Measurements from ENCODE around the gene RPS19. TPM values are rescaled to one million over a fixed set of nuclear protein-coding genes. Genes with fewer than 3 reads are reported as not detected.

The RPS19 gene
- total RNA-seq (1,000 to 10,000 TPM in 1 of 2 donors, 100 to 1,000 TPM in 1; 241 to 2,284 TPM), polyA plus RNA-seq (ENCODE audit: insufficient read length in 2 of 2) (1,000 to 10,000 TPM; 1,361 to 1,379 TPM)
- long read RNA-seq, donor 1, transcript RPS19-206 (6 exons, 2,359 nt), result major isoform, 848 of 1,285 reads
- long read RNA-seq, donor 1, partial matches to known transcripts, result 431 of 1,285 reads
- long read RNA-seq, donor 1, other reads (novel, unspliced or antisense), result 0 of 1,285 reads
- long read RNA-seq, donor 2, transcript RPS19-206 (6 exons, 2,359 nt), result major isoform, 513 of 729 reads
- long read RNA-seq, donor 2, partial matches to known transcripts, result 207 of 729 reads
- long read RNA-seq, donor 2, other reads (novel, unspliced or antisense), result 6 of 729 reads
- long read RNA-seq, donor 3, transcript RPS19-206 (6 exons, 2,359 nt), result major isoform, 614 of 922 reads
- long read RNA-seq, donor 3, partial matches to known transcripts, result 300 of 922 reads
- long read RNA-seq, donor 3, other reads (novel, unspliced or antisense), result 0 of 922 reads
- long read RNA-seq, donor 4, transcript RPS19-205 (3 exons, 601 nt), result minor isoform, 9 of 4,013 reads
- long read RNA-seq, donor 4, transcript RPS19-206 (6 exons, 2,359 nt), result major isoform, 2,539 of 4,013 reads
- long read RNA-seq, donor 4, transcript RPS19-201 (6 exons, 500 nt), result minor isoform, 6 of 4,013 reads
- long read RNA-seq, donor 4, partial matches to known transcripts, result 1,407 of 4,013 reads
- long read RNA-seq, donor 4, other reads (novel, unspliced or antisense), result 49 of 4,013 reads

DNA sequence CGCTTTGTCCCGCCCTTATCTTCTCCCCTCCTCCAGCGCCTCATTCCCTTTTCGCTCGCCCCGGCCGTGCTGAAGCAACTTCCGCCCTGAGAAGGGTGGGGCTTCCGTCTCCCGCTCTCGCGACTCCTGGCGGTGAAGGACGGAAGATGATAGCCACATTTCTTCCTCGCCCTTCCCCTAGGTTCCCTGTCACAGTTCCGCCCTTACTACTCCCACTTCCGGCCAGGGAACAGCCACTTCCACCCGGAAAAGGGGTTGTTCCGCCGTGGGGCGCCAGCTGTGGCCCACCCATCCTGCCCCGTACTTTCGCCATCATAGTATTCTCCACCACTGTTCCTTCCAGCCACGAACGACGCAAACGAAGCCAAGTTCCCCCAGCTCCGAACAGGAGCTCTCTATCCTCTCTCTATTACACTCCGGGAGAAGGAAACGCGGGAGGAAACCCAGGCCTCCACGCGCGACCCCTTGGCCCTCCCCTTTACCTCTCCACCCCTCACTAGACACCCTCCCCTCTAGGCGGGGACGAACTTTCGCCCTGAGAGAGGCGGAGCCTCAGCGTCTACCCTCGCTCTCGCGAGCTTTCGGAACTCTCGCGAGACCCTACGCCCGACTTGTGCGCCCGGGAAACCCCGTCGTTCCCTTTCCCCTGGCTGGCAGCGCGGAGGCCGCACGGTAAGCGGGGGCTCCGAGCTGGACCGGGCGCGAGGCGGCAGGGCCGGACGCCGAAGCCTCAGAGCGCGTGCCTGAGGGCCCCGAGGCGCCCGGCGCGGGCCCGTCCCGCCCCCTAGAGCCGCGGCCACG lies at the start of gene RPS19:
RPS19 (plus strand) TSS at position 638 of the 801 bp plus-strand sequence. CDS start 520 bp downstream, outside the sequence.
- Histone ChIP-seq H3K27ac (ENCODE audit: low read depth, low read length) (peak within 1 kb of the TSS; percentile 98), H3K4me1 (ENCODE audit: control insufficient read depth, insufficient read depth, low read length) (peaks cover 26% of the 10 kb centered on the region), H3K27me3 (ENCODE audit: control insufficient read depth, insufficient read depth, low read length) (no peaks in the 10 kb centered on the region), H3K9me3 (ENCODE audit: control insufficient read depth, insufficient read depth, low read length) (no peaks in the 10 kb centered on the region), H3K36me3 (ENCODE audit: control insufficient read depth, insufficient read depth, low read length) (peaks cover 37% of the 10 kb centered on the region), H3K4me3 (ENCODE audit: low read depth, low read length) (peak within 1 kb of the TSS; percentile 81)
- WGBS (ENCODE audit: insufficient coverage), result under 1% methylated on average over 76 of the region's 76 CpGs
- DNase-seq (ENCODE audit: low read depth in 4 of 6, low spot score in 6 of 6), result peak; percentile 99 to 100 (median 100)

- H3K27ac ChIP-seq (ENCODE audit: low read depth, low read length), result no peak overlapping the region
These were observed 49.8 kb upstream of the RPS19 start for GRCh38 chr19:41810301-41810700.

DNA sequence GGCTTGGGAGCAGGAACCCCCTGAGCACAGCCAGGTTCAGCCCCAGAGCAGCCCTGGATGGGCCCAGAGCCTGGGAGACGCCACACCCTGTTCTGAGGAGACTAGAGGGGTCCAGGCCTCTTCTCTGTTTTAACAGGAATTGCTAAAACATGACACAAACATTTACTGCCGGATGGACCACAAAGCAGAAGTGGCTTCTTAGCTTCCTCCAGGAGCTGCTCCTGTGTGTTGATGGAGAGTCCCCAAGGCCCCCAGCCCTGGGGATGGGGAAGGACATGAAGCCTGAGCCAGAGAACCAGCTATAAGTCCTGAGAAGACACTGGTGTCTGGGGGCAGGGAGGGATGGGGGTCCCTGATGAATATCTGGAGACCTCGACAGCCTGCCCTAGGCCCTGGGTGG lies 49.0 kb upstream of the RPS19 start:
- Histone ChIP-seq H3K4me3 (ENCODE audit: low read depth, low read length) (no peak overlapping the region), H3K27me3 (ENCODE audit: control insufficient read depth, insufficient read depth, low read length) (peaks cover 2% of the 10 kb centered on the region), H3K9me3 (ENCODE audit: control insufficient read depth, insufficient read depth, low read length) (no peaks in the 10 kb centered on the region), H3K4me1 (ENCODE audit: control insufficient read depth, insufficient read depth, low read length) (no peaks in the 10 kb centered on the region), H3K27ac (ENCODE audit: low read depth, low read length) (no peak overlapping the region), H3K36me3 (ENCODE audit: control insufficient read depth, insufficient read depth, low read length) (no peaks in the 10 kb centered on the region)
- 65% methylated on average over 2 of the region's 3 CpGs for WGBS (ENCODE audit: insufficient coverage)
- no peak for DNase-seq (ENCODE audit: low read depth in 4 of 6, low spot score in 6 of 6)

More at GRCh38 chr19:41810301-41810700, 49.8 kb upstream of the RPS19 start:
- WGBS (ENCODE audit: insufficient coverage), result 71% methylated on average over 4 of the region's 4 CpGs
- H3K27me3 ChIP-seq (ENCODE audit: control insufficient read depth, insufficient read depth, low read length), result peaks cover 2% of the 10 kb centered on the region
- no peak overlapping the region for H3K4me3 ChIP-seq (ENCODE audit: low read depth, low read length)
- H3K9me3 ChIP-seq (ENCODE audit: control insufficient read depth, insufficient read depth, low read length), result no peaks in the 10 kb centered on the region
- H3K4me1 ChIP-seq (ENCODE audit: control insufficient read depth, insufficient read depth, low read length), result no peaks in the 10 kb centered on the region
- H3K36me3 ChIP-seq (ENCODE audit: control insufficient read depth, insufficient read depth, low read length), result no peaks in the 10 kb centered on the region
- no peak for DNase-seq (ENCODE audit: low read depth in 4 of 6, low spot score in 6 of 6)

DNA sequence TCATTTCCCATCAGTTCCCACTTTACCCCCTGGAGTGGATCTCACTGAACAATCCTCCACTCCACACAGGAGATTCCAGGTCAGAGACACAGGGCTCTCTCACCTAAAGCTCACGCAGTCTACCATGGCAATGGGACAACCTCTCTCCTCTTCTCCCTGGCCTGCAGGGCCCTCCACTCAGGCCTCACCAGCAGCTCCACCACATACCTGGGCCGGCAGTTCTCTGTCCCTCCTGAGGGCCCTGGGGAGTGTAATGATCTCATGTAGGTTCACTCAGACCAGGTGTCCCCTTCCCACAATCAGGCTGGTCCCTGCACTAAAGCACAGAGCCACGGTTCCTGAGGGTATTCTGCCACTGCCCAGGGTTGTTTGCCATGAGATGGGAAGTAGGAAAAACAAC lies 48.1 kb upstream of the RPS19 start:
- no peaks in the 10 kb centered on the region for H3K36me3 ChIP-seq (ENCODE audit: control insufficient read depth, insufficient read depth, low read length)
- H3K27me3 ChIP-seq (ENCODE audit: control insufficient read depth, insufficient read depth, low read length), result no peaks in the 10 kb centered on the region
- no peak overlapping the region for H3K4me3 ChIP-seq (ENCODE audit: low read depth, low read length)
- H3K27ac ChIP-seq (ENCODE audit: low read depth, low read length), result no peak overlapping the region
- 60% methylated on average over 1 of the region's 3 CpGs for WGBS (ENCODE audit: insufficient coverage)
- no peaks in the 10 kb centered on the region for H3K9me3 ChIP-seq (ENCODE audit: control insufficient read depth, insufficient read depth, low read length)
- H3K4me1 ChIP-seq (ENCODE audit: control insufficient read depth, insufficient read depth, low read length), result no peaks in the 10 kb centered on the region
- DNase-seq (ENCODE audit: low read depth in 4 of 6, low spot score in 6 of 6), result no peak

GRCh38 chr19:41813911-41814310 lies 46.1 kb upstream of the RPS19 start:
- Histone ChIP-seq H3K4me1 (ENCODE audit: control insufficient read depth, insufficient read depth, low read length) (no peaks in the 10 kb centered on the region), H3K4me3 (ENCODE audit: low read depth, low read length) (no peak overlapping the region), H3K27me3 (ENCODE audit: control insufficient read depth, insufficient read depth, low read length) (no peaks in the 10 kb centered on the region), H3K27ac (ENCODE audit: low read depth, low read length) (no peak overlapping the region), H3K9me3 (ENCODE audit: control insufficient read depth, insufficient read depth, low read length) (no peaks in the 10 kb centered on the region), H3K36me3 (ENCODE audit: control insufficient read depth, insufficient read depth, low read length) (no peaks in the 10 kb centered on the region)
- DNase-seq (ENCODE audit: low read depth in 4 of 6, low spot score in 6 of 6), result no peak
- WGBS (ENCODE audit: insufficient coverage), result 49% methylated on average over 4 of the region's 4 CpGs

GRCh38 chr19:41815301-41815700 lies 44.8 kb upstream of the RPS19 start:
- no peaks in the 10 kb centered on the region for H3K9me3 ChIP-seq (ENCODE audit: control insufficient read depth, insufficient read depth, low read length)
- no peaks in the 10 kb centered on the region for H3K27me3 ChIP-seq (ENCODE audit: control insufficient read depth, insufficient read depth, low read length)
- whole genome bisulfite sequencing (ENCODE audit: insufficient coverage), result no CpG with 5 or more reads among the region's 4 CpGs
- H3K27ac ChIP-seq (ENCODE audit: low read depth, low read length), result no peak overlapping the region
- DNase-seq (ENCODE audit: low read depth in 4 of 6, low spot score in 6 of 6), result no peak
- no peaks in the 10 kb centered on the region for H3K36me3 ChIP-seq (ENCODE audit: control insufficient read depth, insufficient read depth, low read length)
- H3K4me1 ChIP-seq (ENCODE audit: control insufficient read depth, insufficient read depth, low read length), result no peaks in the 10 kb centered on the region
- no peak overlapping the region for H3K4me3 ChIP-seq (ENCODE audit: low read depth, low read length)

DNA sequence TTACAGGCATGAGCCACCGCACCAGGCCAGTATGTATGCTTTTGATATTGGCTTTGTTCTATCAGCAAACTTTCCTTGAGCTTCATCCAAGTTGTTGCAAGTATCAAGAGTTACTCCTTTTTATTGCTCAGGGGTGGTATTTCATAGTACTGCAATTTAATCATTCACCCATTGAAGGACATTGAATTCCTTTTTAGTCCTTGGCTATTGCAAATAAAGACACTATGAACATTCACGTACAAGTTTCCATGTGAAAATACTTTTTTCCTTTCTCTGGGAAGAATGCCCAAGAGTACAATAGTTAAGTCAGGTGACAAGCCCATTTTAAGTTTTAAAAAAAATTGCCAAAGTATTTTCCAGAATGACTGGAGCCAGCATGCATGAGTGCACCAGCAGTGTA lies 43.3 kb upstream of the RPS19 start:
- no peaks in the 10 kb centered on the region for H3K36me3 ChIP-seq (ENCODE audit: control insufficient read depth, insufficient read depth, low read length)
- WGBS (ENCODE audit: insufficient coverage), result 50% methylated on average over 1 of the region's 2 CpGs

GRCh38 chr19:41821003-41821735 lies 38.9 kb upstream of the RPS19 start:
- H3K27me3 ChIP-seq (ENCODE audit: control insufficient read depth, insufficient read depth, low read length), result no peaks in the 10 kb centered on the region
- no peaks in the 10 kb centered on the region for H3K36me3 ChIP-seq (ENCODE audit: control insufficient read depth, insufficient read depth, low read length)
- peak in 5 of 6 donors; percentile 0 to 76 (median 9) for DNase-seq (ENCODE audit: low read depth in 4 of 6, low spot score in 6 of 6)
- H3K9me3 ChIP-seq (ENCODE audit: control insufficient read depth, insufficient read depth, low read length), result no peaks in the 10 kb centered on the region
- H3K4me3 ChIP-seq (ENCODE audit: low read depth, low read length), result no peak overlapping the region
- H3K27ac ChIP-seq (ENCODE audit: low read depth, low read length), result no peak overlapping the region
- no peaks in the 10 kb centered on the region for H3K4me1 ChIP-seq (ENCODE audit: control insufficient read depth, insufficient read depth, low read length)
- no CpG with 5 or more reads among the region's 12 CpGs for WGBS (ENCODE audit: insufficient coverage)

More for the DNA sequence above, 43.3 kb upstream of the RPS19 start:
- Histone ChIP-seq H3K9me3 (ENCODE audit: control insufficient read depth, insufficient read depth, low read length) (no peaks in the 10 kb centered on the region), H3K4me1 (ENCODE audit: control insufficient read depth, insufficient read depth, low read length) (no peaks in the 10 kb centered on the region), H3K27ac (ENCODE audit: low read depth, low read length) (no peak overlapping the region), H3K27me3 (ENCODE audit: control insufficient read depth, insufficient read depth, low read length) (no peaks in the 10 kb centered on the region), H3K4me3 (ENCODE audit: low read depth, low read length) (no peak overlapping the region)
- DNase-seq (ENCODE audit: low read depth in 4 of 6, low spot score in 6 of 6), result no peak
